Urinary bladder (tissue), 4 donors: Measurements from ENCODE around the gene FAM184A. TPM values are rescaled to one million over a fixed set of nuclear protein-coding genes. Genes with fewer than 3 reads are reported as not detected.
"Not testable (repeated sequence)": the region's sequence is repeated elsewhere in the genome, so short reads cannot be mapped to it uniquely, and the experiment has no call there.

Source experiments
- DNase-seq: peaks from one replicate; pipeline ENCODE4 v3.0.0-alpha.2; 2015; ENCODE audit errors: extremely low spot score
- H3K27ac ChIP-seq: one replicate; pipeline ENCODE4 v1.5.1; 2013; ENCODE audit warnings: low read depth, mild to moderate bottlenecking, moderate library complexity
- H3K36me3 ChIP-seq: one replicate; pipeline ENCODE4 v1.6.1; 2013; ENCODE audit warnings: mild to moderate bottlenecking, moderate library complexity; ENCODE audit not compliant: insufficient read depth
- H3K4me1 ChIP-seq: one replicate; pipeline ENCODE4 v1.6.1; 2013; ENCODE audit warnings: mild to moderate bottlenecking, moderate library complexity; ENCODE audit not compliant: insufficient read depth
- H3K4me3 ChIP-seq: one replicate; pipeline ENCODE4 v1.5.1; 2013; ENCODE audit warnings: low read depth, low read length
- WGBS: extraction: QIAGEN DNeasy Blood & Tissue Kit; methylation state at CpG from one replicate; pipeline ENCODE4 v1.1.7; 2013; 5-methylcytosine and 5-hydroxymethylcytosine counted together
- polyA plus RNA-seq: library from polyadenylated mRNA; stranded (reverse); fragments of 200-250 nt; gene quantifications from one replicate; pipeline ENCODE4 v1.2.3, GENCODE V29; 2013
- total RNA-seq: library from RNA; depleted of rRNA; stranded (reverse); fragments of >200 nt; gene quantifications from one replicate; pipeline ENCODE4 v1.2.3, GENCODE V29; 2014
- donor health status: healthy with polysubstance abuse.
- donor health status: healthy.

The FAM184A gene
- total and polyA plus RNA-seq, 2 donors, result 2.3 to 12.1 TPM

- Histone ChIP-seq H3K27ac (no peak overlapping the region), H3K4me1 (no peaks in the 10 kb centered on the region), H3K36me3 (no peaks in the 10 kb centered on the region), H3K4me3 (no peak overlapping the region)
- DNase-seq, result no peak
- WGBS, result 47% methylated on average over 1 of the region's 1 CpG
Observed at GRCh38 chr6:119032428-119032827, 46.0 kb downstream of the FAM184A start.

GRCh38 chr6:119030759-119031158 is 47.7 kb downstream of the FAM184A start:
- Histone ChIP-seq H3K36me3 (no peaks in the 10 kb centered on the region), H3K4me3 (no peak overlapping the region), H3K4me1 (no peaks in the 10 kb centered on the region), H3K27ac (no peak overlapping the region)
- 94% methylated on average over 2 of the region's 2 CpGs for WGBS
- DNase-seq, result no peak

- WGBS, result 78% methylated on average over 2 of the region's 2 CpGs
- H3K4me1 ChIP-seq, result no peaks in the 10 kb centered on the region
- H3K36me3 ChIP-seq, result no peaks in the 10 kb centered on the region
- H3K4me3 ChIP-seq, result no peak overlapping the region
- no peak overlapping the region for H3K27ac ChIP-seq
- DNase-seq, result no peak
Observed at GRCh38 chr6:119028091-119028490, 50.4 kb downstream of the FAM184A start.

GRCh38 chr6:119027465-119027864 is 51.0 kb downstream of the FAM184A start:
- Histone ChIP-seq H3K4me1 (no peaks in the 10 kb centered on the region), H3K27ac (no peak overlapping the region), H3K4me3 (no peak overlapping the region), H3K36me3 (no peaks in the 10 kb centered on the region)
- 68% methylated on average over 3 of the region's 3 CpGs for WGBS
- no peak for DNase-seq

- Histone ChIP-seq H3K4me3 (no peak overlapping the region), H3K27ac (no peak overlapping the region), H3K36me3 (no peaks in the 10 kb centered on the region), H3K4me1 (no peaks in the 10 kb centered on the region)
- WGBS, result 86% methylated on average over 3 of the region's 3 CpGs
- no peak for DNase-seq
Observed at GRCh38 chr6:119026822-119027221, 51.6 kb downstream of the FAM184A start.

GRCh38 chr6:119025793-119026192 is 52.7 kb downstream of the FAM184A start:
- H3K4me3 ChIP-seq, result no peak overlapping the region
- no peak overlapping the region for H3K27ac ChIP-seq
- WGBS, result 73% methylated on average over 2 of the region's 2 CpGs
- H3K4me1 ChIP-seq, result no peaks in the 10 kb centered on the region
- DNase-seq, result no peak
- H3K36me3 ChIP-seq, result no peaks in the 10 kb centered on the region

GRCh38 chr6:119024111-119024510 is 54.4 kb downstream of the FAM184A start:
- WGBS, result 76% methylated on average over 6 of the region's 6 CpGs
- no peak overlapping the region for H3K4me3 ChIP-seq
- no peaks in the 10 kb centered on the region for H3K36me3 ChIP-seq
- no peak overlapping the region for H3K27ac ChIP-seq
- DNase-seq, result no peak
- H3K4me1 ChIP-seq, result no peaks in the 10 kb centered on the region

- Histone ChIP-seq H3K36me3 (no peaks in the 10 kb centered on the region), H3K27ac (no peak overlapping the region), H3K4me3 (no peak overlapping the region), H3K4me1 (no peaks in the 10 kb centered on the region)
- 84% methylated on average over 4 of the region's 4 CpGs for WGBS
- DNase-seq, result no peak
Observed at GRCh38 chr6:119022796-119023195, 55.7 kb downstream of the FAM184A start.

- H3K4me1 ChIP-seq, result no peaks in the 10 kb centered on the region
- H3K36me3 ChIP-seq, result no peaks in the 10 kb centered on the region
- no peak overlapping the region for H3K4me3 ChIP-seq
- no peak for DNase-seq
- WGBS, result 97% methylated on average over 2 of the region's 2 CpGs
- no peak overlapping the region for H3K27ac ChIP-seq
Observed at GRCh38 chr6:119020597-119021561, 57.6 kb downstream of the FAM184A start.

GRCh38 chr6:119015165-119015564 is 63.3 kb downstream of the FAM184A start:
- not testable (repeated sequence) for DNase-seq, H3K4me3 ChIP-seq, H3K4me1 ChIP-seq, H3K36me3 ChIP-seq, H3K27ac ChIP-seq
- WGBS, result 97% methylated on average over 22 of the region's 22 CpGs

- no peaks in the 10 kb centered on the region for H3K36me3 ChIP-seq
- no peaks in the 10 kb centered on the region for H3K4me1 ChIP-seq
- H3K4me3 ChIP-seq, result no peak overlapping the region
- 100% methylated on average over 1 of the region's 1 CpG for WGBS
- no peak for DNase-seq
- no peak overlapping the region for H3K27ac ChIP-seq
Observed at GRCh38 chr6:119012521-119012920, 65.9 kb downstream of the FAM184A start.

- not testable (repeated sequence) for H3K36me3 ChIP-seq, H3K4me3 ChIP-seq, H3K27ac ChIP-seq, H3K4me1 ChIP-seq, DNase-seq
- 89% methylated on average over 3 of the region's 3 CpGs for WGBS
Observed at GRCh38 chr6:119009266-119009665, 69.2 kb downstream of the FAM184A start.

- no peak for DNase-seq
- WGBS, result 90% methylated on average over 2 of the region's 2 CpGs
- no peaks in the 10 kb centered on the region for H3K36me3 ChIP-seq
- no peaks in the 10 kb centered on the region for H3K4me1 ChIP-seq
- H3K27ac ChIP-seq, result no peak overlapping the region
- no peak overlapping the region for H3K4me3 ChIP-seq
Observed at GRCh38 chr6:119006974-119007373, 71.5 kb downstream of the FAM184A start.

GRCh38 chr6:119002069-119002468 is 76.4 kb downstream of the FAM184A start:
- DNase-seq, result no peak
- 46% methylated on average over 1 of the region's 1 CpG for WGBS
- H3K4me3 ChIP-seq, result no peak overlapping the region
- H3K27ac ChIP-seq, result no peak overlapping the region
- H3K36me3 ChIP-seq, result no peaks in the 10 kb centered on the region
- H3K4me1 ChIP-seq, result no peaks in the 10 kb centered on the region
